HG03039 (cell line): ENCODE results near the gene TUBAL3.

Experiments used
- ATAC-seq: cut with Tn5 transposase; IDR thresholded peaks from one replicate; pipeline ENCODE4 v1.9.1; 2021; ENCODE audit warnings: mild to moderate bottlenecking, moderate library complexity; ENCODE audit not compliant: unreplicated experiment

Gene TUBAL3

DNA sequence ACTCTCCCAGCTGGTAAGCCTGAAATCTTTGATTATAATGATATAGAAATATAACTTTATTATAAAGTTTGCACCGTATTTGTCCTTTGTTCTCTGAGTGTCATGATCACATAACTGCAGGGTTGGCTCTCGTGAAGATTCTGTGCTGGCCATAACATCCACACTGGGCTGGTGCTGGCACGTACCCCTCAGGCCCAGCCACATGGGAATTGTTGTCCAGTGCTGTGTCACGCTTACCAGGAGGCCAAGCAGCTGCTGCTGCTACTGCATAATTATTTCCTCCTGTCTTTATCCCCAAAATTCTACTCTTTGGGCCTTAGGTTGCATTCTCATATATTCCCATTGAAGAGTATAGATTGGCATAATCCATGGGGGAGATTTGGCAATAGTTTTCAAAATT is 60.6 kb downstream of the TUBAL3 start:
- ATAC-seq = no peak

- no peak for ATAC-seq
Observed at GRCh38 chr10:5343561-5343960, 61.1 kb downstream of the TUBAL3 start.
